ENCODE results near the gene OSBPL6.

The OSBPL6 gene

DNA sequence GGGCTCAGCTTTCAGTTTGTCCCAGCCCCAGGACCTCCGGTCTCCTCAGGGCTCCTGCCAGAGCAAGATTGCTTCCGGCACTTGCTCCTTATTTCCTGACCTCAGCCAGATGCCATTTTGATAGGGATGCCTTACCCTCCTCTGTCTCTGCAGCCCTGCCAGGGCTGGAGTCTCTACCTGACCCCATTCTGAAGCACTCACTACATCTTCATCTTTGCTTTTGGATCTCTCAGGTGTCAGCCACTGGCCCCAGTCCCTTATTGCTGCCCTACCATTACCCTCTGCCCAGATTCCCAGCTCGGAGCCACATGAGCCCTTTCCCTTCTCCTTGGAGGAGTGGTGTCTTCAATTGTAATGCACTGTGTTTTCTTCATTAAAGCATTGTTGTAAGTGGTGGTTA is 17.1 kb downstream of the OSBPL6 start:
- H3K36me3 ChIP-seq (ENCODE audit: control insufficient read depth, insufficient read depth, low read length), result no peaks in the 10 kb centered on the region
- peaks cover 17% of the 10 kb centered on the region for H3K4me1 ChIP-seq (ENCODE audit: control insufficient read depth, insufficient read depth, low read length)
- H3K27me3 ChIP-seq (ENCODE audit: control insufficient read depth, insufficient read depth, low read length, poor library complexity, severe bottlenecking), result no peaks in the 10 kb centered on the region
- peak overlapping the region; percentile 85 for H3K27ac ChIP-seq (ENCODE audit: insufficient read depth, low read depth, low read length, poor library complexity, severe bottlenecking)
- 31 to 35% methylated on average over 3 of the region's 3 CpGs for WGBS, 2 experiments
- H3K4me3 ChIP-seq (ENCODE audit: insufficient read depth, low read depth, low read length), result no peak overlapping the region
- H3K9me3 ChIP-seq (ENCODE audit: control insufficient read depth, low read length), result no peaks in the 10 kb centered on the region

DNA sequence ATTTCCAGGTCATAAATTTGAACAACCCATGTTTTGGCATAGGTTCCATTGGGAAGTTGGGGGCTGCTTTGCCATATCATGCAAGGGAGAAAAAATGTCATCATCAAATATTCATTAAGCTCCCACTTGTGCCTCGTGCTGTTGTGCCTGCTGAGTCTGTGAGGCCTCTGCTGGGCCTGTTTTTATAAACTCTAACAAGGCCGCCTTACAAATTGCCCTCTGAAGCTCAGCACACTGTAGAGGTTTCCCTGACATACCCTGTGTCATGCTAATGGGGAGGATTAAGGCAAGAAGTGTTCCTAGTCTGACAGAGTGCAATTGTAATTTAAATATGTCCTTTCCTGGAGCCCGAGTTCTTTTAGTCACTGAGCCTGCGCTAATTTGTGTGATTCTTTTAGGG is 17.6 kb downstream of the OSBPL6 start:
- H3K4me3 ChIP-seq (ENCODE audit: insufficient read depth, low read depth, low read length), result no peak overlapping the region
- H3K27ac ChIP-seq (ENCODE audit: insufficient read depth, low read depth, low read length, poor library complexity, severe bottlenecking), result peak overlapping the region; percentile 85
- H3K27me3 ChIP-seq (ENCODE audit: control insufficient read depth, insufficient read depth, low read length, poor library complexity, severe bottlenecking), result no peaks in the 10 kb centered on the region
- peaks cover 17% of the 10 kb centered on the region for H3K4me1 ChIP-seq (ENCODE audit: control insufficient read depth, insufficient read depth, low read length)
- no peaks in the 10 kb centered on the region for H3K36me3 ChIP-seq (ENCODE audit: control insufficient read depth, insufficient read depth, low read length)
- no peaks in the 10 kb centered on the region for H3K9me3 ChIP-seq (ENCODE audit: control insufficient read depth, low read length)
- 0 to 1% methylated on average over 4 of the region's 4 CpGs for WGBS, 2 experiments

DNA sequence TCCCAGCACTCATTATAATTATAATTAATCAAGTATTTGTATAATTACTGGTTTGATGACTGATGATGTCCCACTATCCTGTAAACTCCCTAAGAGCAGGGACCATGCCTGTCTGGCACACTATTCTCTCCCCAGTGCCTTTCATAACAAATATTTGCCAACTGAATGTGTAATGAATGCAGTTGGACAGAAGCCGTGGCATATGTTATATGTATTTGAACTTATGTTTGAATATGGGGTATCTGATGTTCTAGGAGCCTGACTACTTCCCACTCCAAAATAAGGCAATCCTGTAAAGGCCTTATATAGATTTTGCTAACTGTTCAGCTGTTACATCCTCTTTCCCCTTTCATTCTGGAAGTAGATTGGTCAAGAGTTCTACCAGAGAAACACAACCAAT is 19.7 kb downstream of the OSBPL6 start:
- no peak overlapping the region for H3K4me3 ChIP-seq (ENCODE audit: insufficient read depth, low read depth, low read length)
- no peaks in the 10 kb centered on the region for H3K27me3 ChIP-seq (ENCODE audit: control insufficient read depth, insufficient read depth, low read length, poor library complexity, severe bottlenecking)
- H3K9me3 ChIP-seq (ENCODE audit: control insufficient read depth, low read length), result no peaks in the 10 kb centered on the region
- 100% methylated on average over 1 of the region's 1 CpG; no CpG with 5 or more reads in 1 of the 2 experiments for WGBS, 2 experiments
- H3K27ac ChIP-seq (ENCODE audit: insufficient read depth, low read depth, low read length, poor library complexity, severe bottlenecking), result no peak overlapping the region
- peaks cover 17% of the 10 kb centered on the region for H3K4me1 ChIP-seq (ENCODE audit: control insufficient read depth, insufficient read depth, low read length)
- no peaks in the 10 kb centered on the region for H3K36me3 ChIP-seq (ENCODE audit: control insufficient read depth, insufficient read depth, low read length)

DNA sequence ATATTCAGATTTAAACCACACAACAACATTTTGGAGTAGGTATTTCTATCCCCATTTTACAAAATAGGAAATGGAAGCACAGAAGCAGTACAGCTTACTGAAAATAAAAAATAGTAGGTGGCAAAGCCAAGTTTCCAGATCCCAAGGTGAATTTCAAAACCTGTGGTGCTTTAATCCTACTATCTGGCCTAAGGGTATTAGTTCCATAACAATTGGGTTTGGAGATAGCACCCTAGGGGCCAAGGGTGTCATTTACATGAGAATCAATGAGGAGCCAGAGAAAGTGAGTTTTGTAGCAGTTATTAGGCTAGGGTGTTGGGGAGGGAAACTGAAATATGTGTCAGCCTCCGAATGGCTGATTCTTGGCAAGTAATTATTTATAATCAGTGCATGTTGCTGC is 24.9 kb downstream of the OSBPL6 start:
- 41 to 46% methylated on average over 1 of the region's 1 CpG for WGBS, 2 experiments
- Histone ChIP-seq H3K4me1 (ENCODE audit: control insufficient read depth, insufficient read depth, low read length) (peaks cover 7% of the 10 kb centered on the region), H3K4me3 (ENCODE audit: insufficient read depth, low read depth, low read length) (no peak overlapping the region), H3K27me3 (ENCODE audit: control insufficient read depth, insufficient read depth, low read length, poor library complexity, severe bottlenecking) (no peaks in the 10 kb centered on the region), H3K27ac (ENCODE audit: insufficient read depth, low read depth, low read length, poor library complexity, severe bottlenecking) (no peak overlapping the region), H3K36me3 (ENCODE audit: control insufficient read depth, insufficient read depth, low read length) (no peaks in the 10 kb centered on the region), H3K9me3 (ENCODE audit: control insufficient read depth, low read length) (no peaks in the 10 kb centered on the region)

DNA sequence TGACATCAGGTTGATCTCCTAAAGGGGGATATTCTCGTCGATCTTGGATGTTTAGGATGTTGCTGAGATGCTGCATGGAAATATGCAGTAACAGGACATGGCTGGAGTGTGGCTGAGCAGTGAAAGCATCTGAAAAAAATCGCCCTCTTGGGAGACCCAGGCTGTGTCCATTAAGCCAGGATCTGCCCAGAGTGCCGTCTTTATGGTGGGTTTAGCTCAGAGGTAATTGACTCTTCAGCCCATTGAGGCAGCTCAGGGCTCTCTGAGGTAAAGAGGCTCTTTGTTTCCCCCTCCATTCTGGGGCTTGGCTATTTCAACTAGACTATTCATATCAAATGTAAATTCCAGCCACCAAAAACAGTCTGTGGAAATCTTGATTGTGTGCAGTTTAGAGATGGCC is 26.5 kb downstream of the OSBPL6 start:
- Histone ChIP-seq H3K4me3 (ENCODE audit: insufficient read depth, low read depth, low read length) (no peak overlapping the region), H3K27ac (ENCODE audit: insufficient read depth, low read depth, low read length, poor library complexity, severe bottlenecking) (no peak overlapping the region), H3K36me3 (ENCODE audit: control insufficient read depth, insufficient read depth, low read length) (no peaks in the 10 kb centered on the region), H3K4me1 (ENCODE audit: control insufficient read depth, insufficient read depth, low read length) (peaks cover 12% of the 10 kb centered on the region), H3K27me3 (ENCODE audit: control insufficient read depth, insufficient read depth, low read length, poor library complexity, severe bottlenecking) (no peaks in the 10 kb centered on the region), H3K9me3 (ENCODE audit: control insufficient read depth, low read length) (no peaks in the 10 kb centered on the region)
- 73 to 80% methylated on average over 4 of the region's 4 CpGs for WGBS, 2 experiments

DNA sequence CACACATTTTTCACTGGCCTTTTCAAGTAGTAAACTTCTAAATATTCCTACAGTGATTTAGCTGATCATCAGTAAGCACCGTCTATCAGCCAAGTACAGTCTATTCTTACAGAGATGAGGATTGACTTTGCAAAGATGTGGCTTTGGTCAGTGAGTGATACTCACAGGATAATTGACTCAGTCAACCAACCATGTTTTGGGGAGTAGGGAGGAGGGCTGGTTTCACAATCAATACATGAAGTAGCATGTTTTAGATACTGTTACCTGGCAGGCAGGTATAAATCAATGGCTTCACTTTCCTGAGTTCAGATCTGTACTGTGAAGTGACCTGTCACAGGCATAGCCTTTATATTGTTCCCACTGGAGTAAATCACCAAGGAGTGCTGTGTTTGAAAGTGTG is 27.2 kb downstream of the OSBPL6 start:
- no peak overlapping the region for H3K27ac ChIP-seq (ENCODE audit: insufficient read depth, low read depth, low read length, poor library complexity, severe bottlenecking)
- no peaks in the 10 kb centered on the region for H3K27me3 ChIP-seq (ENCODE audit: control insufficient read depth, insufficient read depth, low read length, poor library complexity, severe bottlenecking)
- WGBS, 2 experiments, result 92 to 100% methylated on average over 1 of the region's 1 CpG
- peaks cover 12% of the 10 kb centered on the region for H3K4me1 ChIP-seq (ENCODE audit: control insufficient read depth, insufficient read depth, low read length)
- H3K4me3 ChIP-seq (ENCODE audit: insufficient read depth, low read depth, low read length), result no peak overlapping the region
- no peaks in the 10 kb centered on the region for H3K9me3 ChIP-seq (ENCODE audit: control insufficient read depth, low read length)
- no peaks in the 10 kb centered on the region for H3K36me3 ChIP-seq (ENCODE audit: control insufficient read depth, insufficient read depth, low read length)

DNA sequence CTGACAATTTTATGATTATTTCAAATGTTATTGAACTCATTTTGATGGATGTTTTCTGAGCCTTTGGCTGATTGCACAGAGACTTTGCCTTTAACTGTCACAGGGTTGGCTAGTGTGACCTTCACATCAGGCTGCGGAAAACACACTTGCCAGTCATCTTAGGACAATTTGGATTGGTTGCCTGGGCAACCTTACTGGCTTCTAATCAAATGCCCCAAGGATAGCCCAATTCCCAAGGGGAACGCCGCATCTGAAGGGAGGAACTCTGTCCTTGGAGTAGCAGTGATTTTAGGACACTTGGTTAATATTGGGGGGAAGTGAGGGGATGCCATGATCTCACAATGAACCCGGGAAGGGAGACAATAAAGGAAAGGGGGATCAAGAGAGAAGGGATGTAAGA is 29.5 kb downstream of the OSBPL6 start:
- H3K4me1 ChIP-seq (ENCODE audit: control insufficient read depth, insufficient read depth, low read length), result peaks cover 12% of the 10 kb centered on the region
- WGBS, 2 experiments, result 72 to 84% methylated on average over 4 of the region's 4 CpGs
- H3K9me3 ChIP-seq (ENCODE audit: control insufficient read depth, low read length), result no peaks in the 10 kb centered on the region
- no peak overlapping the region for H3K27ac ChIP-seq (ENCODE audit: insufficient read depth, low read depth, low read length, poor library complexity, severe bottlenecking)
- H3K36me3 ChIP-seq (ENCODE audit: control insufficient read depth, insufficient read depth, low read length), result no peaks in the 10 kb centered on the region
- no peak overlapping the region for H3K4me3 ChIP-seq (ENCODE audit: insufficient read depth, low read depth, low read length)
- H3K27me3 ChIP-seq (ENCODE audit: control insufficient read depth, insufficient read depth, low read length, poor library complexity, severe bottlenecking), result no peaks in the 10 kb centered on the region

DNA sequence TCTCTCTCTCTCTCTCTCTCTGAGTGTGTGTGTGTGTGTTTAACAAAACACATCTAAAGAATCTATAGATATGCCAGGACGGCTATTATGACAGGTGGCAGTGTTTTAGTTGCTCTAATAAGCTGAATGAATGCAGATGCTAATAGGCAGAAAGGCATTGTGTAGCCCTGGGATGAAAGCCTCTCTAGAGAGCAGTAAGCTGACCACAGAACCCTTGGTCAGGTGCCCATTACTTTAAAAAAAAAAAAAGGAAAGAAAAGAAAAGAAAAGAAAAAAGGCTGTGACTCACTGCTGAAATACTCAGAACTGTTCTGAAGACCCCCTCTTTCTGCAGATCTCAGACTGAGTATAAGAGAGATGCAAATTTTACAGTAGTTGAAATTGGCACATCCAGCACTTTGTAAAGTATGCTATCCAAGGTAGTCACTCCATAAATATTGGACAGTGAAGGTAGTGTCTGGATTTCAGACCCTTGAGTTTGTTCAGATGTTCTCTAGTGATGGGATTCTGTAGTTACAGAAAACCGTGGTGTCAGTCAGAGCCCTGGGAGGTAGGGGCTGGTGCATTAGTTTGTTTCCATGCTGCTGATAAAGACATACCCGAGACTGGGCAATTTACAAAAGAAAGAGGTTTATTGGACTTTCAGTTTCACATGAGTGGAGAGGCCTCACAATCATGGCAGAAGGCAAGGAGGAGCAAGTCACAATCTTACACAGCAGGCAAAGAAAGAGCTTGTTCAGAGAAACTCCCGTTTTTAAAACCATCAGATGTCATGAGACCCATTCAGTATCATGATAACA is 30.9 kb downstream of the OSBPL6 start:
- peaks cover 12% of the 10 kb centered on the region for H3K4me1 ChIP-seq (ENCODE audit: control insufficient read depth, insufficient read depth, low read length)
- WGBS, 2 experiments, result 61 to 70% methylated on average over 4 of the region's 4 CpGs

DNA sequence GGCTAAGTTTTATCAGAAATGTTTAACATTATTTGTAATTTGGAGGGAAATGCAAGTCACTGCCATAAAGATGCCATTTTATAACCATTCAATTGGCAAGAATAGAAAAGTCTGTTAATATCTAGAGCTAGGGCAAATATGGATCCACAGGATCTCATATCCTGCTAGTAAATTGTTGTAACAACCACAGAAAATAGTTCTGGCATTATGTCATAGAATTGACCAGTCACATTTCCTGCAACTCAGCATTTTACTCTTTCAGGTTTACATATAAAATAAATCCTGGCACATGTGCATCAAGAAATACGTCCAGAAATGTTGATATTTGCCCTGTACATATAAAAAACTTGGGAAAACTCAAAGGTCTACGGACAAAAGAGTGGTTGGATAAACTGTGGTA is 32.9 kb downstream of the OSBPL6 start:
- no peaks in the 10 kb centered on the region for H3K27me3 ChIP-seq (ENCODE audit: control insufficient read depth, insufficient read depth, low read length, poor library complexity, severe bottlenecking)
- H3K36me3 ChIP-seq (ENCODE audit: control insufficient read depth, insufficient read depth, low read length), result no peaks in the 10 kb centered on the region
- H3K4me1 ChIP-seq (ENCODE audit: control insufficient read depth, insufficient read depth, low read length), result peaks cover 12% of the 10 kb centered on the region
- no peak overlapping the region for H3K4me3 ChIP-seq (ENCODE audit: insufficient read depth, low read depth, low read length)
- H3K9me3 ChIP-seq (ENCODE audit: control insufficient read depth, low read length), result no peaks in the 10 kb centered on the region
- H3K27ac ChIP-seq (ENCODE audit: insufficient read depth, low read depth, low read length, poor library complexity, severe bottlenecking), result no peak overlapping the region
- 95 to 98% methylated on average over 2 of the region's 2 CpGs for WGBS, 2 experiments

More for the DNA sequence above, 30.9 kb downstream of the OSBPL6 start:
- Histone ChIP-seq H3K4me3 (ENCODE audit: insufficient read depth, low read depth, low read length) (no peak overlapping the region), H3K9me3 (ENCODE audit: control insufficient read depth, low read length) (no peaks in the 10 kb centered on the region), H3K27ac (ENCODE audit: insufficient read depth, low read depth, low read length, poor library complexity, severe bottlenecking) (no peak overlapping the region), H3K36me3 (ENCODE audit: control insufficient read depth, insufficient read depth, low read length) (no peaks in the 10 kb centered on the region), H3K27me3 (ENCODE audit: control insufficient read depth, insufficient read depth, low read length, poor library complexity, severe bottlenecking) (no peaks in the 10 kb centered on the region)

DNA sequence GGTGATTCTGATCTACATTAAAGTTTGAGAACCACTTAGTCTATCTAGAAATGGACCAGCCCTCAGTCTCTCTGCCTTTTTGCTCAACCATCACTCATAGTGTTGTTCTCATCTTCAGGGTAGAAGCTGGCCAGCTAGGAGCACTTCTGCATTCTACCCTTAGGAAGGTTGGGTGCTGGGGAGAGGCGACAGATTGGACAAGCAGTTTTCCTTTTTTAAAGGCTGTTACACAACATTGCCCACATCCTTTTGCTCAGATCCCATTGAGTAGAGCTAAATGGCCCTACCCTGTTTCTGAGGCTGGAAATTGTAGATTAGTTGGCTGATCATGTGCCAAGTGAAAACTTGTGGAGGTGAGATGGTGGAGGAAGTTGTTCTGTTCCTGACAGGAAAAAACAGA is 35.6 kb downstream of the OSBPL6 start:
- Histone ChIP-seq H3K4me3 (ENCODE audit: insufficient read depth, low read depth, low read length) (no peak overlapping the region), H3K27me3 (ENCODE audit: control insufficient read depth, insufficient read depth, low read length, poor library complexity, severe bottlenecking) (no peaks in the 10 kb centered on the region), H3K36me3 (ENCODE audit: control insufficient read depth, insufficient read depth, low read length) (no peaks in the 10 kb centered on the region), H3K9me3 (ENCODE audit: control insufficient read depth, low read length) (no peaks in the 10 kb centered on the region), H3K27ac (ENCODE audit: insufficient read depth, low read depth, low read length, poor library complexity, severe bottlenecking) (no peak overlapping the region), H3K4me1 (ENCODE audit: control insufficient read depth, insufficient read depth, low read length) (peaks cover 3% of the 10 kb centered on the region)
- WGBS, 2 experiments, result 90 to 100% methylated on average over 1 of the region's 1 CpG
